GM23248 (cell line): ENCODE results near the gene CD79A. TPM values are rescaled to one million over a fixed set of nuclear protein-coding genes. Genes with fewer than 3 reads are reported as not detected.

Experiments used
- DNase-seq: peaks from one replicate; pipeline ENCODE4 v3.0.0-alpha.2; 2015
- H2AFZ ChIP-seq: fragments of 200-600 bp; sonication (generic); 2 replicates; pipeline ENCODE4 v1.6.1; 2016; ENCODE audit warnings: antibody characterized with exemption
- H3F3A ChIP-seq: fragments of 200-600 bp; sonication (generic); 2 replicates; pipeline ENCODE4 v1.6.1; 2016; ENCODE audit warnings: mild to moderate bottlenecking, antibody characterized with exemption, mixed run types; ENCODE audit not compliant: insufficient read depth
- H3K27ac ChIP-seq: fragments of 200-600 bp; sonication (generic); 2 replicates; pipeline ENCODE4 v1.5.1; 2016; ENCODE audit warnings: mild to moderate bottlenecking
- H3K27me3 ChIP-seq: fragments of 200-600 bp; sonication (generic); replicated peaks from 2 replicates; pipeline ENCODE4 v1.6.1; 2016; ENCODE audit warnings: mild to moderate bottlenecking; ENCODE audit not compliant: insufficient read depth
- H3K36me3 ChIP-seq: fragments of 200-600 bp; sonication (generic); 2 replicates; pipeline ENCODE4 v1.6.1; 2016; ENCODE audit warnings: low read depth, mild to moderate bottlenecking
- H3K4me1 ChIP-seq: fragments of 200-600 bp; sonication (generic); 2 replicates; pipeline ENCODE4 v1.6.1; 2016; ENCODE audit warnings: mild to moderate bottlenecking; ENCODE audit not compliant: insufficient read depth
- H3K4me2 ChIP-seq: fragments of 200-600 bp; sonication (generic); one replicate; pipeline ENCODE4 v1.6.1; 2016; ENCODE audit warnings: mild to moderate bottlenecking; ENCODE audit not compliant: unreplicated experiment
- H3K4me3 ChIP-seq: fragments of 200-600 bp; sonication (generic); 2 replicates; pipeline ENCODE4 v1.5.1; 2016; ENCODE audit warnings: mild to moderate bottlenecking
- H3K79me2 ChIP-seq: fragments of 200-600 bp; sonication (generic); 2 replicates; pipeline ENCODE4 v1.6.1; 2016; ENCODE audit warnings: mild to moderate bottlenecking; ENCODE audit not compliant: insufficient read depth
- H3K9ac ChIP-seq: fragments of 200-600 bp; sonication (generic); 2 replicates; pipeline ENCODE4 v1.6.1; 2016; ENCODE audit warnings: mild to moderate bottlenecking
- H3K9me2 ChIP-seq: fragments of 200-600 bp; sonication (generic); 2 replicates; pipeline ENCODE4 v1.6.1; 2016; ENCODE audit warnings: mixed run types, mild to moderate bottlenecking, moderate library complexity; ENCODE audit not compliant: insufficient read depth
- H3K9me3 ChIP-seq: fragments of 200-600 bp; sonication (generic); one replicate; pipeline ENCODE4 v1.6.1; 2017; ENCODE audit warnings: low read depth
- H4K20me1 ChIP-seq: fragments of 200-600 bp; sonication (generic); 2 replicates; pipeline ENCODE4 v1.6.0; 2016; ENCODE audit not compliant: insufficient read depth
- EZH2 ChIP-seq: fragments of 200-600 bp; sonication (generic); IDR thresholded peaks from 2 replicates; pipeline ENCODE4 v1.6.1; 2018; ENCODE audit warnings: antibody characterized with exemption, mild to moderate bottlenecking; ENCODE audit not compliant: insufficient read depth, poor library complexity, severe bottlenecking
- EZH2phosphoT487 ChIP-seq: fragments of 200-600 bp; sonication (generic); IDR thresholded peaks from 2 replicates; pipeline ENCODE4 v1.6.1; 2018; ENCODE audit warnings: antibody characterized with exemption, moderate library complexity, mild to moderate bottlenecking, low read depth; ENCODE audit not compliant: insufficient read depth
- WGBS, 2 experiments: methylation state at CpG; one replicate each; pipeline ENCODE4 v1.1.6; 2015 to 2017; ENCODE audit warnings: low lambda C conversion rate in 2 of 2, low coverage in 1 of 2; ENCODE audit errors: missing lambda C conversion rate in 2 of 2; 5-methylcytosine and 5-hydroxymethylcytosine counted together
- in situ Hi-C: fragments of 300-500 bp; cut with MboI; formaldehyde crosslinking; loops from 2 replicates; pipeline ENCODE4 v1.15.0; 2020
- polyA plus RNA-seq: library from polyadenylated mRNA; unstranded; fragments of >200 nt; fragmentation: Nextera tagmentation; extraction: Ambion mirVana; gene quantifications from 2 replicates; pipeline ENCODE4 v1.2.1, GENCODE V29; 2016
- total RNA-seq: library from RNA; depleted of rRNA; stranded (reverse); fragments of >200 nt; shearing (Covaris generic); gene quantifications from 2 replicates; pipeline ENCODE4 v1.2.3, GENCODE V29; 2014

The CD79A gene
- total and polyA plus RNA-seq, 2 experiments from 2014 or later: not detected

DNA sequence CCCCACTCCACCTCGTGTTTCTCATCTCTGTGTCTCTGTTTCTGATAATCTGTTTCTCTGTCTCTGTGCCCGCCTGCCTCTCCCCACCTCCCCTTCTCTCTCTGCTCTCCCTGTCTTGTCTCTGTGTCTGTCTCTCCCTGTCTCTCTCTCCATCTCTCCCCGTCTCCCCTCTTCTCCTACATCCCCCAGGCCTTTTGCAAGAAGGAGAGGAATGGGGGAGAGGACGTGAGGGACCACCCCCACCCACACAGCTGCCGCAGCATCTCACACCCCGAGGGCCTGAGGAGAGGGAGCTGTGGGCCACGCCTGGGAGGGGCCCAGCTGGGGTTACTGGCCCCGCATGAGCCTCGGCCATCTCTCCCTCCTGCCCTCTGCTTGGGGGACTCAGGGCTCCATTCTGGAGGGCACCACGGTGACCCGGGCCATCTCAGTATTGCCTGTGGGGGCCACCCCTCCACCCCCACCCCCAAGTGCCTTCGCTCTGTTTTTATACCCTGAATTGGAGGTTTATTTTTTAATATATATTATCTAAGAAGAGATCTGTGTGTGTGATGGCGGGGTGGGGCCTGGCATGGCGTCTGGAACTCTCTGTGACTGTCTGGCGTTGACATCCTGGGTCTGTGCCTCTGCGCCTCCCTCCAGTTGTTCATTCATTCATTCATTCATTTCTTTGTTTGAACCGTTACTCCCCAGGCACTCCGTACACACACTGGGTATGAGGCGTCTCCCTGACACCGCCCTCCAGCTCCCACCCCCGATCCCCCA lies 30.0 kb downstream of the CD79A start:
- Histone ChIP-seq H3K27me3 (peaks cover 13% of the 10 kb centered on the region), H3K36me3 (peaks cover 6% of the 10 kb centered on the region; the same call in 1 of the 2 replicates), H3K4me1 (no peaks in the 10 kb centered on the region), H3K4me2 (no peak overlapping the region), H3F3A (no peaks in the 10 kb centered on the region), H3K79me2 (no peaks in the 10 kb centered on the region), H3K9me2 (no peaks in the 10 kb centered on the region), H4K20me1 (no peaks in the 10 kb centered on the region), H3K27ac (no peak overlapping the region), H3K4me3 (no peak overlapping the region), H3K9me3 (no peaks in the 10 kb centered on the region), H2AFZ (no peak overlapping the region), H3K9ac (no peak overlapping the region)
- in situ Hi-C loops: no loop called here
- TF ChIP-seq EZH2 (no peak), EZH2phosphoT487 (no peak)
- WGBS, 2 experiments: 82 to 84% methylated on average over 19 to 21 of the region's 21 CpGs
- DNase-seq: no peak

DNA sequence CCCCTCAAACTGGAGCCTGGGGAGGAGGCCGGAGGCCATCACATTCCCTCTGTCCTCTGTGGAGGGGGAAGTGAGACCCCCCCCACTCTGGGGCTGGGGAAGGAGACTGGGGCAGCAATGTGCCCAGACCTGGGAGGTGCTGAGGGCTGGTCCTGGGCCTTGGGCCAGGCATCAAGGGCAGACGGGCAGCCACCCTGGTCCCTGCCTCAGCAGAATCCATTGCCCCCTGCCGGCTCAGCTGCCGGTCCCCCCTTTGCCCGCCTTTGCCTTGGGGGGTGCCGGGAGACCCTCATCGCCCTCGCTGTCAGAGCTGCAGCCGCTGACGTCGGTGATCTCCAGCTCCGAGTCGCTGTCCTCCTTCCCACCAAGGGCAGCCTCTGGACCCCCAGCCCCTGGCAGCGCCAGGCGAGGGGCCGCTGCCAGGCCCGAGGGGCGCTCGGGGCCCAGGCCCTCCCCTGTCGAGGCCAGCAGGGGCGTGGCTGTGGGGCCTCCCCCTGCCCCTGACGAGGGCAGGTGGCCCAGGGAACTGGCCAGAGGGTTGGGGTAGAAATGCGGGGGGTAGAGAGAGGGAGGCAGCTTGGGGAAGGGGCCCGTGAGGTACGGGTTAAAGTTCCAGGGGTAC lies 31.0 kb downstream of the CD79A start:
- Histone ChIP-seq H3F3A (no peaks in the 10 kb centered on the region), H3K27ac (no peak overlapping the region), H3K9me2 (no peaks in the 10 kb centered on the region), H3K4me3 (no peak overlapping the region), H4K20me1 (no peaks in the 10 kb centered on the region), H3K27me3 (peaks cover 19% of the 10 kb centered on the region), H3K79me2 (no peaks in the 10 kb centered on the region), H2AFZ (no peak overlapping the region), H3K4me2 (no peak overlapping the region), H3K36me3 (peaks cover 1% of the 10 kb centered on the region; the same call in 1 of the 2 replicates), H3K9me3 (no peaks in the 10 kb centered on the region), H3K9ac (no peak overlapping the region), H3K4me1 (no peaks in the 10 kb centered on the region)
- no peak for DNase-seq
- in situ Hi-C loops: no loop called here
- TF ChIP-seq EZH2 (no peak), EZH2phosphoT487 (no peak)
- WGBS, 2 experiments: 78 to 87% methylated on average over 23 to 24 of the region's 25 CpGs

DNA sequence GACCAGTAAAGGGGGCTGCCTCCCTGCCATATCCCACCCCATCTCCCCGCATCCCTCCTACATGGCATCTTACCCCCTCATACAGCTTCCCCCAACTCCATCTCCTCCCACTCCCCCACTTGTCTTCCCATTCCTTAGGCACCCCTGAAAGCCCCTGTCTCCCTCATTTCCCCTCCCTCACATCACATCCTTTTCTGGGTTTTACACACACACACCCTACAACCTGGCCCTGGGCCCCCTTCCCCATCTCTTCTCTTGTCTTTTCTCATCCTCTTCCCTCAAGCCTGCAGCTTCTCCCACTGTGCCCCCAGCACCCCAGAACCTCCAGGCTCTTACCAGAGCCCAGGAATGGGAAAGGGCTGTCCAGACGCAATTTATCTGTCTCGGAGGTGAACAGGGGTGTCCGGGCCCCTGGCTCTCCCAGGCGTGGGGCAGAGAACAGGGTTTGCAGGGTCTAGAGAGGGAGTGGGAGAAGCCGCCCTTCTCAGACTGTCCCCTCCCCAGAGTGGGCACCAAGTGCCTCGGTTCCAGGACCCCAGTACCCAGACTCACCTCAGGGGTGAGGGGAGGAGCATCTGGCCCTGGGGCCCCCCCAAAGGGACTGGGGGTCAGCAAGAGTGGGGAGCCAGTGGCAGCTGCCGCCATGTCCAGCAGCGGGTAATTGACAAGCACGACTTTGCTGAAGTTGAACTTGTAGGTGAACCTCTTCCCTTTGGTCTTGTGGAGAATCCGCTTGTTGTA lies 31.8 kb downstream of the CD79A start:
- Histone ChIP-seq H3K4me1 (no peaks in the 10 kb centered on the region), H4K20me1 (no peaks in the 10 kb centered on the region), H3K4me3 (no peak overlapping the region), H3K27me3 (peaks cover 25% of the 10 kb centered on the region), H3K9me3 (no peaks in the 10 kb centered on the region), H3K36me3 (no peaks in the 10 kb centered on the region), H3K4me2 (no peak overlapping the region), H3K79me2 (no peaks in the 10 kb centered on the region), H3F3A (no peaks in the 10 kb centered on the region), H3K9me2 (no peaks in the 10 kb centered on the region), H3K27ac (no peak overlapping the region), H3K9ac (no peak overlapping the region), H2AFZ (no peak overlapping the region)
- in situ Hi-C loops: no loop called here
- no peak for DNase-seq
- 56 to 60% methylated on average over 10 to 11 of the region's 11 CpGs for WGBS, 2 experiments
- TF ChIP-seq EZH2 (no peak), EZH2phosphoT487 (no peak)

DNA sequence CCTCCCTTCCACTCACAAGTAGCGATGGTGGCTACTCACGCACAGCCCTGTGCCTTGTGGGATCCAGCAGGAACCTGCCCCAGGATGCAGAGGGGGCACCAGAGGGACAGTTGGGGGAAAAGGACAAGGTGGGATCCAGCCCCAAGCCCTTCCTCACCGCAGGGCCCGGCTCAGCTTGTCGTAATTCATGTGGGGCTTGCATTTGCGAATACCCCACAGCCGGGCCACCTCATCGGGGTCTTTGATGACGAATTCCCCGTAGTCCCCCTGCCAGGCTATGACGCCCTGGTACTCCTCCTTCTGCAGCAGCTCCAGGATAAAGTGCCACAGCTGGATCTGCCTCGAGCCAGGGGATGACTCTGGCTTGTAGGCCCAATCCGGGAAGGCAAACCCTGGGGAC lies 32.6 kb downstream of the CD79A start:
- Histone ChIP-seq H3K9me2 (no peaks in the 10 kb centered on the region), H3K4me2 (no peak overlapping the region), H4K20me1 (no peaks in the 10 kb centered on the region), H3K4me1 (no peaks in the 10 kb centered on the region), H3K36me3 (no peaks in the 10 kb centered on the region), H3K9ac (no peak overlapping the region), H2AFZ (no peak overlapping the region), H3K27ac (no peak overlapping the region), H3K4me3 (no peak overlapping the region), H3F3A (no peaks in the 10 kb centered on the region), H3K27me3 (peaks cover 30% of the 10 kb centered on the region), H3K79me2 (no peaks in the 10 kb centered on the region), H3K9me3 (no peaks in the 10 kb centered on the region)
- 22 to 24% methylated on average over 13 of the region's 13 CpGs for WGBS, 2 experiments
- in situ Hi-C loops: no loop called here
- TF ChIP-seq EZH2phosphoT487 (no peak), EZH2 (no peak)
- DNase-seq: no peak
